ENCODE data around the gene TPRG1. TPM values are rescaled to one million over a fixed set of nuclear protein-coding genes. Genes with fewer than 3 reads are reported as not detected.

The TPRG1 gene
- total RNA-seq, result 0.43 and 2.0 TPM in 2 replicates

DNA sequence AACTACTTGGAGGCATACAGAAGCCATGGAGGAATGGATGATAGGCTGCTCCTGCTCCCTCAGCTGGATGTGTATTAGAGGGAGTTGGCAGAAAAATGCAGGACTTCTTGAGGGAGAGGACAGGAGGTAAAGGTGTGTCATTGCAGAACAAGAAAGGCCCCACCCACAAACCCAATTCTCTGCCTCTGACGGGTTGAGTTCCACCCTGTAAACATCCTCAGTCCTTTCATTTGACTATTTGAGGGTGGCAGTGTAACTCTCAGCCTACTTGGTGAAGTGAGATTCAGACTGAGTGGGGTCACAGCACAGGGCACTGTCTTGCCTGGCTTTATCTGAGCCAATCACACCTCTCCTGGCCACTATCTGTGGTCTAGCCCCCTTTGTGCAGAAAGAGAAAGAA is at the start of gene TPRG1:
Gene TPRG1 (plus strand): TSS at position 265 of the 400 bp plus-strand sequence. CDS start 35,414 bp downstream, outside the sequence.

